Ovary (tissue), 3 donors: ENCODE measurements around the gene VASH1.

Experiments
- EP300 ChIP-seq: sonication (generic); formaldehyde crosslinking; IDR thresholded peaks from one replicate; pipeline ENCODE4 v1.6.1; 2017; ENCODE audit warnings: antibody characterized with exemption
- POLR2A ChIP-seq: fragments of 450-650 bp; IDR thresholded peaks from one replicate; pipeline ENCODE4 v1.6.1; 2017; ENCODE audit warnings: antibody characterized with exemption, mild to moderate bottlenecking, moderate library complexity
- TF ChIP-seq, protein P1 (sequence below), 3 donors: fragments of 450-650 bp in 2 of 3; fragments of 200-600 bp in 1 of 3; IDR thresholded peaks; one replicate each; pipeline versions ENCODE4 v1.5.1 to v1.8.0; 2016 to 2022; ENCODE audit warnings: antibody characterized with exemption in 3 of 3, mild to moderate bottlenecking in 1 of 3
- donor health status: DM: no; HTN: no; CAD: no.

DNA sequence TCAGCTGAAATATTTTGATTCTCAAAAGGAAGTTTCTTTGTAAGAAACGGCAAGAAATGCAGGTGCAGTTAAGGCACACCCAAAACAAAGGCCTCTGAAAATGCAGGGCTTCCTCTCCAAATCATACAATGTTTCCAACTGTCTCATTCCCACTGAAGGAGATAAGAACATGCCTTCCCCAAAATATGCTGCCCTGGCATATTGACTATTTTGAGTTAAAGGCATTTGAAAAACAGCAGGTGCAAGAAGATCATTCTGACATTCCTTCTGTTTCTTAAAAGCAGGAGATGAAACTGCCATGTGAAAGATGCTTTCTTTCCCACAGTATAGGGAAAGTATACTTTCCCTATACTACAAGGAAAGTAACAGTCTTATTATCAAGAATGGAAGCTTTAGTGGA is 33.4 kb upstream of the VASH1 start:
- TF ChIP-seq, protein P1, sequence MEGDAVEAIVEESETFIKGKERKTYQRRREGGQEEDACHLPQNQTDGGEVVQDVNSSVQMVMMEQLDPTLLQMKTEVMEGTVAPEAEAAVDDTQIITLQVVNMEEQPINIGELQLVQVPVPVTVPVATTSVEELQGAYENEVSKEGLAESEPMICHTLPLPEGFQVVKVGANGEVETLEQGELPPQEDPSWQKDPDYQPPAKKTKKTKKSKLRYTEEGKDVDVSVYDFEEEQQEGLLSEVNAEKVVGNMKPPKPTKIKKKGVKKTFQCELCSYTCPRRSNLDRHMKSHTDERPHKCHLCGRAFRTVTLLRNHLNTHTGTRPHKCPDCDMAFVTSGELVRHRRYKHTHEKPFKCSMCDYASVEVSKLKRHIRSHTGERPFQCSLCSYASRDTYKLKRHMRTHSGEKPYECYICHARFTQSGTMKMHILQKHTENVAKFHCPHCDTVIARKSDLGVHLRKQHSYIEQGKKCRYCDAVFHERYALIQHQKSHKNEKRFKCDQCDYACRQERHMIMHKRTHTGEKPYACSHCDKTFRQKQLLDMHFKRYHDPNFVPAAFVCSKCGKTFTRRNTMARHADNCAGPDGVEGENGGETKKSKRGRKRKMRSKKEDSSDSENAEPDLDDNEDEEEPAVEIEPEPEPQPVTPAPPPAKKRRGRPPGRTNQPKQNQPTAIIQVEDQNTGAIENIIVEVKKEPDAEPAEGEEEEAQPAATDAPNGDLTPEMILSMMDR (IDR thresholded peaks at IDR 0.05): no peak
- no peak for TF ChIP-seq POLR2A
- TF ChIP-seq EP300: no peak
